ENCODE results near the gene AGPAT4.

DNA sequence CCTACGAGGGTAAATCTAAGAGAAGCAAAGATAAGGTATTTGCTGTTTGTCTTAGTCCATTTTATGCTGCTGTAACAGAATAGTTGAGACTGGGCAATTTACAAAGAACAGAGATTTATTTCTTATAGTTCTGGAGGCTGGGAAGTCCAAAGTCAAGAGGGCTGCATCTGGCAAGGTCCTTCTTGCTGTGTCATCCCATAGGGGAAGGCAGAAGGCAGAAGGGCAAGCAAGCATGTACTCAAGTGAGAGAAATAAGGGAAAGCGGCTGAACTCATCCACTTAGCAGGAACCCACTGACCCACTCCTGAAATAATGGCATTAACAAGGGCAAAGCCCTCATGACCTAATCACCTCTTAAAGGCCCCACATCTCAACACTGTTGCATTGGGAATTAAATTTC is 102.7 kb downstream of the AGPAT4 start:
- TF ChIP-seq EZH2 (IDR thresholded peaks at IDR 0.05): no peak
- TF ChIP-seq POLR2AphosphoS5 (IDR thresholded peaks at IDR 0.05; ENCODE audit: borderline replicate concordance, low read depth, low read length): no peak
- TF ChIP-seq FOXP2 (optimal IDR thresholded peaks at IDR 0.05; ENCODE audit: control extremely low read depth, extremely low read length, insufficient read depth): no peak

All from SK-N-MC (cell line).